NB4 (cell line): ENCODE measurements around the gene RPS6KA2.

Experiments used
- CTCF ChIP-seq: IDR thresholded peaks from one replicate; pipeline ENCODE4 v1.5.1; 2012; ENCODE audit warnings: low read depth, low read length
- MAX ChIP-seq: IDR thresholded peaks from 2 replicates; pipeline ENCODE4 v1.6.1; 2011; ENCODE audit warnings: low read depth, low read length
- MYC ChIP-seq: IDR thresholded peaks from 2 replicates; pipeline ENCODE4 v1.6.1; 2011; ENCODE audit warnings: low read depth, low read length
- POLR2A ChIP-seq: IDR thresholded peaks from 2 replicates; pipeline ENCODE4 v1.6.1; 2011; ENCODE audit warnings: mild to moderate bottlenecking; ENCODE audit not compliant: insufficient read length; ENCODE audit errors: extremely low read depth

GRCh38 chr6:166603043-166603690, 23.9 kb downstream of the RPS6KA2 start:
- TF ChIP-seq CTCF (no peak), POLR2A (no peak), MYC (no peak), MAX (no peak)
